Esophagus (tissue), 2 donors: Measurements from ENCODE around the gene PDE7B. TPM values are rescaled to one million over a fixed set of nuclear protein-coding genes. Genes with fewer than 3 reads are reported as not detected.
"Not testable (repeated sequence)": the region's sequence is repeated elsewhere in the genome, so short reads cannot be mapped to it uniquely, and the experiment has no call there.

Experiments
- H3K27ac ChIP-seq, 2 donors: one replicate each; pipeline ENCODE4 v1.5.1; 2013; ENCODE audit warnings: low read depth in 2 of 2, mild to moderate bottlenecking in 2 of 2, inconsistent platforms in 1 of 2, low read length in 1 of 2, moderate library complexity in 1 of 2
- H3K27me3 ChIP-seq, 2 donors: one replicate each; pipeline ENCODE4 v1.6.1; 2013; ENCODE audit warnings: low read length in 2 of 2, control low read depth in 1 of 2, mild to moderate bottlenecking in 1 of 2; ENCODE audit not compliant: insufficient read depth in 2 of 2, control insufficient read depth in 1 of 2
- H3K36me3 ChIP-seq, 2 donors: one replicate each; pipeline ENCODE4 v1.6.1; 2013; ENCODE audit warnings: low read length in 1 of 2; ENCODE audit not compliant: control insufficient read depth in 2 of 2, insufficient read depth in 2 of 2
- H3K4me1 ChIP-seq, 2 donors: one replicate each; pipeline ENCODE4 v1.6.1; 2013; ENCODE audit warnings: low read length in 1 of 2; ENCODE audit not compliant: control insufficient read depth in 2 of 2, insufficient read depth in 2 of 2
- H3K4me3 ChIP-seq, 2 donors: one replicate each; pipeline ENCODE4 v1.5.1; 2013; ENCODE audit warnings: low read length in 2 of 2, mild to moderate bottlenecking in 2 of 2, low read depth in 1 of 2, moderate library complexity in 1 of 2
- H3K9me3 ChIP-seq, 2 donors: one replicate each; pipeline ENCODE4 v1.6.1; 2013; ENCODE audit warnings: mild to moderate bottlenecking in 2 of 2, low read depth in 1 of 2, low read length in 1 of 2, moderate library complexity in 1 of 2; ENCODE audit not compliant: control insufficient read depth in 2 of 2, insufficient read depth in 1 of 2
- WGBS, 2 donors: extraction: QIAGEN DNeasy Blood & Tissue Kit; methylation state at CpG; one replicate each; pipeline ENCODE4 v1.1.7; 2013; 5-methylcytosine and 5-hydroxymethylcytosine counted together
- polyA plus RNA-seq, 2 donors: library from polyadenylated mRNA; stranded (reverse); fragments of 200-250 nt; gene quantifications; one replicate each; pipeline ENCODE4 v1.2.3, GENCODE V29; 2013
- donor health status: healthy with polysubstance abuse.
- donor health status: Bipolar disorder and iron deficiency.

The PDE7B gene
- polyA plus RNA-seq, 2 donors = 0.18 to 0.64 TPM

GRCh38 chr6:135864929-135865328 is 13.4 kb downstream of the PDE7B start:
- not testable (repeated sequence) for H3K36me3 ChIP-seq, H3K9me3 ChIP-seq, H3K27me3 ChIP-seq, H3K4me1 ChIP-seq, H3K4me3 ChIP-seq, H3K27ac ChIP-seq
- 89 to 90% methylated on average over 2 of the region's 2 CpGs for WGBS, 2 donors

- WGBS, 2 donors = 75 to 80% methylated on average over 7 of the region's 7 CpGs
- H3K9me3 ChIP-seq = peaks cover 0 to 3% of the 10 kb centered on the region in 2 donors
- H3K4me3 ChIP-seq = no peak overlapping the region
- H3K36me3 ChIP-seq = no peaks in the 10 kb centered on the region
- no peaks in the 10 kb centered on the region for H3K27me3 ChIP-seq
- H3K4me1 ChIP-seq = no peaks in the 10 kb centered on the region
- H3K27ac ChIP-seq = no peak overlapping the region
Observed at GRCh38 chr6:135866445-135867123, 15.1 kb downstream of the PDE7B start.

GRCh38 chr6:135867332-135867731 is 15.8 kb downstream of the PDE7B start:
- no peaks in the 10 kb centered on the region for H3K27me3 ChIP-seq
- H3K4me3 ChIP-seq = no peak overlapping the region
- WGBS, 2 donors = 83 to 90% methylated on average over 6 of the region's 6 CpGs
- H3K9me3 ChIP-seq = peaks cover 0 to 3% of the 10 kb centered on the region in 2 donors
- no peaks in the 10 kb centered on the region for H3K36me3 ChIP-seq
- no peaks in the 10 kb centered on the region for H3K4me1 ChIP-seq
- H3K27ac ChIP-seq = no peak overlapping the region

- Histone ChIP-seq H3K27ac (no peak overlapping the region), H3K4me3 (no peak overlapping the region), H3K4me1 (no peaks in the 10 kb centered on the region), H3K36me3 (no peaks in the 10 kb centered on the region), H3K9me3 (peaks cover 0 to 3% of the 10 kb centered on the region in 2 donors), H3K27me3 (no peaks in the 10 kb centered on the region)
- 94 to 96% methylated on average over 4 of the region's 4 CpGs for WGBS, 2 donors
Observed at GRCh38 chr6:135869857-135870256, 18.4 kb downstream of the PDE7B start.

- Histone ChIP-seq H3K27ac (no peak overlapping the region), H3K27me3 (no peaks in the 10 kb centered on the region), H3K36me3 (no peaks in the 10 kb centered on the region), H3K9me3 (peaks cover 0 to 3% of the 10 kb centered on the region in 2 donors), H3K4me1 (no peaks in the 10 kb centered on the region), H3K4me3 (no peak overlapping the region)
- WGBS, 2 donors = 62 to 68% methylated on average over 2 of the region's 2 CpGs
Observed at GRCh38 chr6:135870722-135871121, 19.2 kb downstream of the PDE7B start.

- Histone ChIP-seq H3K27me3 (no peaks in the 10 kb centered on the region), H3K9me3 (peaks cover 0 to 3% of the 10 kb centered on the region in 2 donors), H3K4me1 (no peaks in the 10 kb centered on the region), H3K27ac (no peak overlapping the region), H3K4me3 (no peak overlapping the region), H3K36me3 (no peaks in the 10 kb centered on the region)
- 89 to 94% methylated on average over 1 of the region's 1 CpG for WGBS, 2 donors
Observed at GRCh38 chr6:135871296-135871695, 19.8 kb downstream of the PDE7B start.

GRCh38 chr6:135871878-135872277 is 20.4 kb downstream of the PDE7B start:
- no peaks in the 10 kb centered on the region for H3K36me3 ChIP-seq
- no peaks in the 10 kb centered on the region for H3K4me1 ChIP-seq
- no peak overlapping the region for H3K4me3 ChIP-seq
- 76 to 79% methylated on average over 1 of the region's 1 CpG for WGBS, 2 donors
- H3K9me3 ChIP-seq = peaks cover 0 to 3% of the 10 kb centered on the region in 2 donors
- H3K27me3 ChIP-seq = no peaks in the 10 kb centered on the region
- no peak overlapping the region for H3K27ac ChIP-seq

- no peak overlapping the region for H3K27ac ChIP-seq
- no peaks in the 10 kb centered on the region for H3K4me1 ChIP-seq
- WGBS, 2 donors = 83 to 90% methylated on average over 2 of the region's 2 CpGs
- no peaks in the 10 kb centered on the region for H3K27me3 ChIP-seq
- H3K4me3 ChIP-seq = no peak overlapping the region
- H3K36me3 ChIP-seq = no peaks in the 10 kb centered on the region
- no peaks in the 10 kb centered on the region for H3K9me3 ChIP-seq
Observed at GRCh38 chr6:135875446-135875845, 23.9 kb downstream of the PDE7B start.

- H3K4me1 ChIP-seq = no peaks in the 10 kb centered on the region
- WGBS, 2 donors = 96 to 97% methylated on average over 4 of the region's 4 CpGs
- no peaks in the 10 kb centered on the region for H3K36me3 ChIP-seq
Observed at GRCh38 chr6:135876058-135876457, 24.6 kb downstream of the PDE7B start.

GRCh38 chr6:135877666-135878065 is 26.2 kb downstream of the PDE7B start:
- 66% methylated on average over 6 of the region's 6 CpGs for WGBS, 2 donors
- Histone ChIP-seq H3K4me3 (no peak overlapping the region), H3K27me3 (no peaks in the 10 kb centered on the region), H3K4me1 (no peaks in the 10 kb centered on the region), H3K9me3 (no peaks in the 10 kb centered on the region), H3K36me3 (no peaks in the 10 kb centered on the region), H3K27ac (no peak overlapping the region)

More at GRCh38 chr6:135876058-135876457, 24.6 kb downstream of the PDE7B start:
- Histone ChIP-seq H3K27ac (no peak overlapping the region), H3K4me3 (no peak overlapping the region), H3K9me3 (no peaks in the 10 kb centered on the region), H3K27me3 (no peaks in the 10 kb centered on the region)
